Lung (tissue), 12 donors: ENCODE results near the gene BRCC3. TPM values are rescaled to one million over a fixed set of nuclear protein-coding genes. Genes with fewer than 3 reads are reported as not detected.
A peak's percentile ranks its signal among the peaks of the same experiment; 100 is the strongest.

Source experiments
- ATAC-seq: fragments of 200-7000 bp; cut with Tn5 transposase; one replicate; pipeline ENCODE4 v1.9.1; 2020; ENCODE audit warnings: moderate number of reproducible peaks; ENCODE audit not compliant: insufficient read depth, low FRiP score
- DNase-seq, 3 donors: peaks; one replicate each; pipeline ENCODE4 v3.0.0-alpha.2; 2013 to 2017
- H3K27ac ChIP-seq, 2 donors: one replicate each; pipeline ENCODE4 v1.5.1; 2013; ENCODE audit warnings: mild to moderate bottlenecking in 2 of 2, moderate library complexity in 2 of 2, control low read depth in 1 of 2, inconsistent platforms in 1 of 2, low read depth in 1 of 2, low read length in 1 of 2
- H3K27me3 ChIP-seq, 3 donors: one replicate each; pipeline ENCODE4 v1.5.1; 2013; ENCODE audit warnings: low read length in 2 of 3; ENCODE audit not compliant: control insufficient read depth in 3 of 3, insufficient read depth in 3 of 3
- H3K36me3 ChIP-seq, 4 donors: one replicate each; pipeline ENCODE4 v1.5.1; 2013; ENCODE audit warnings: low read length in 4 of 4, mild to moderate bottlenecking in 1 of 4, moderate library complexity in 1 of 4; ENCODE audit not compliant: control insufficient read depth in 4 of 4, insufficient read depth in 4 of 4
- H3K4me1 ChIP-seq, 5 donors: one replicate each; pipeline ENCODE4 v1.5.1; 2013; ENCODE audit warnings: low read length in 5 of 5, mild to moderate bottlenecking in 2 of 5, moderate library complexity in 1 of 5; ENCODE audit not compliant: control insufficient read depth in 5 of 5, insufficient read depth in 5 of 5
- H3K4me3 ChIP-seq: one replicate; pipeline ENCODE4 v1.5.1; 2013; ENCODE audit warnings: mild to moderate bottlenecking, control low read depth, moderate library complexity
- H3K9ac ChIP-seq, 2 donors: one replicate each; pipeline ENCODE4 v1.5.1; 2013; ENCODE audit warnings: low read length in 2 of 2, control low read depth in 1 of 2; ENCODE audit not compliant: insufficient read depth in 1 of 2
- H3K9me3 ChIP-seq, 4 donors: one replicate each; pipeline ENCODE4 v1.5.1; 2013; ENCODE audit warnings: low read length in 3 of 4, mild to moderate bottlenecking in 1 of 4, moderate library complexity in 1 of 4; ENCODE audit not compliant: control insufficient read depth in 4 of 4, insufficient read depth in 3 of 4
- WGBS, 2 donors: extraction: QIAGEN DNeasy Blood & Tissue Kit; methylation state at CpG; one replicate each; pipeline ENCODE4 v1.1.7; 2013; 5-methylcytosine and 5-hydroxymethylcytosine counted together
- polyA plus RNA-seq, 2 donors: library from polyadenylated mRNA; stranded (reverse); fragments of 200-250 nt; gene quantifications; one replicate each; pipeline ENCODE4 v1.2.1, GENCODE V29; 2013
- total RNA-seq, 2 donors: library from RNA; depleted of rRNA in 1 of 2; stranded (reverse); fragments of >200 nt in 1 of 2; gene quantifications; one replicate each; pipeline ENCODE4 v1.2.1, GENCODE V29; 2014 to 2021
- TF ChIP-seq, protein P1 (sequence below): IDR thresholded peaks from 2 replicates; pipeline ENCODE4 v1.5.1; 2012; ENCODE audit warnings: mild to moderate bottlenecking; ENCODE audit errors: control extremely low read depth, extremely low read depth
- donor health status: control.
- donor health status: control.
- donor health status: Bipolar disorder and iron deficiency.
- donor health status: healthy.
- donor health status: DM: yes; HTN: yes; CAD: no.

The BRCC3 gene
- total and polyA plus RNA-seq, 4 donors, result 7.9 to 17.9 (median 13.4) TPM

DNA sequence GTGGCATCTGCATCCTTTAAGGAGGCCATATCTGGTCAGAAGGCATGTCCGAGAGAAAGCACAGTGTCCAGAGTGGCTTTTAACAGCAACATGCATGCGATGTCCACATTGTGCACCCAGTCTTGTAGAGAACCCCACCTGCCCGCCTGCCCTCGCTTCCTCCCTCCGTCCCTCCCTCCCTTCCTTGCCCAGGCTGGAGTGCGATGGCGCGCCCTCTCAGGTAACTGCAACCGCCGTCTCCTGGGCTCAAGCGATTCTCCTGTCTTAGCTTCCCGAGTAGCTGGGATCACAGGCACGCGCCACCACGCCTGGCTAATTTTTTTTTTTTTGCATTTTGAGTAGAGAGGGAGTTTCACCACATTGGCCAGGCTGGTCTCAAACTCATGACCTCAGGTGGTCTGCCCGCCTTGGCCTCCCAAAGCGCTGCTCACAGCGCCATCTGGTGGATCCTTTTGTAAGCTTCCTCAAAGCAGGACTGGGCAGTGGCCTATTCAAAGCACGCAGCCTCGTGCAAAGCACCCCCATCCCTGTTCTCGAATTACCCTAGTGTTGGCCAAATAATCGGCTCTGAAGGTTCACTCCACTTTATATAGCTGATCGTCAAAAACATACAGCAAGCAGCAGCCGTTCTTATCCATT, 15.0 kb downstream of the BRCC3 start:
- Histone ChIP-seq H3K36me3 (peaks cover 0 to 4% (median 0%) of the 10 kb centered on the region in 4 donors), H3K27me3 (no peaks in the 10 kb centered on the region), H3K9ac (no peak overlapping the region), H3K27ac (no peak overlapping the region), H3K4me1 (no peaks in the 10 kb centered on the region), H3K4me3 (no peak overlapping the region), H3K9me3 (no peaks in the 10 kb centered on the region)
- 77 to 91% methylated on average over 23 to 24 of the region's 24 CpGs for WGBS, 2 donors
- peak; percentile 11 to 21 (median 13) for DNase-seq
- ATAC-seq, result no peak
- TF ChIP-seq, protein P1, sequence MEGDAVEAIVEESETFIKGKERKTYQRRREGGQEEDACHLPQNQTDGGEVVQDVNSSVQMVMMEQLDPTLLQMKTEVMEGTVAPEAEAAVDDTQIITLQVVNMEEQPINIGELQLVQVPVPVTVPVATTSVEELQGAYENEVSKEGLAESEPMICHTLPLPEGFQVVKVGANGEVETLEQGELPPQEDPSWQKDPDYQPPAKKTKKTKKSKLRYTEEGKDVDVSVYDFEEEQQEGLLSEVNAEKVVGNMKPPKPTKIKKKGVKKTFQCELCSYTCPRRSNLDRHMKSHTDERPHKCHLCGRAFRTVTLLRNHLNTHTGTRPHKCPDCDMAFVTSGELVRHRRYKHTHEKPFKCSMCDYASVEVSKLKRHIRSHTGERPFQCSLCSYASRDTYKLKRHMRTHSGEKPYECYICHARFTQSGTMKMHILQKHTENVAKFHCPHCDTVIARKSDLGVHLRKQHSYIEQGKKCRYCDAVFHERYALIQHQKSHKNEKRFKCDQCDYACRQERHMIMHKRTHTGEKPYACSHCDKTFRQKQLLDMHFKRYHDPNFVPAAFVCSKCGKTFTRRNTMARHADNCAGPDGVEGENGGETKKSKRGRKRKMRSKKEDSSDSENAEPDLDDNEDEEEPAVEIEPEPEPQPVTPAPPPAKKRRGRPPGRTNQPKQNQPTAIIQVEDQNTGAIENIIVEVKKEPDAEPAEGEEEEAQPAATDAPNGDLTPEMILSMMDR, result no peak

DNA sequence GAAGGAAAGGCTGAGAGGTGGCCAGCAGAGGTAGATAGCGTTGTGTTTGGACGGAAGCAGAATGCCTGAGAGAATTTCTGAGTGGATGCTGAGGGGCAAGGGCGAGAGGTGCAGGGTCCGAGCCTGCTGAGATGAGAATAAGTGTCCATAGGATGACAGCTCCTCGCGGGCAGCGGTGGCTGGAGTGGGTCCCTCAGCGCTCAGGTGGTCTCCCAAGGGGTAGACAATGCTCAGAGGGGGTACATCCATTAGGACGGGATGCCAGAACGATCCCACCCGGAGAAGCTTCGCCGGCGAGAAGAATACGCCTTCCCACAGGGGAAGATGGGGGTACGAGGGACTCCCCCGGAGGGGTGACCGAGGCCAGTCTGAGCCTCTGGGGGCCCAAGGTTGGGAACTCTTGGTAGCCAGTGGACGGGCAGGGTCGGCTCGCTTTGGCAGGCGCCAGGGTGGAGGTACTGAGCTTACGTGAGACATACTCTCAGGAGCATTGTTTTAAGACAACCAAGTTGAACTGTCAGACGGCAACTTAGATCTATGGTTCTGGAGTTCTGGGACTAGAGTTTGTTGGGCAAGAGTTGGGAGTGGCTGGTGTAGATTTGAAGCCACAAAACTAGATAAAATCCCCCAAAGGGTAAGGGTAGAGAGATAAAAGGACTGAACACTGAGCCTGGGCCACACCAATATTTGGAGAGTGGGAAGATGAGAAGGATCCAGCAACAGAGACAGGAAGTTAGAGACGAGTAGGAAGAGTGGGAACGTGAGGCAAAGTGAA, 15.8 kb downstream of the BRCC3 start:
- Histone ChIP-seq H3K27ac (no peak overlapping the region), H3K9me3 (no peaks in the 10 kb centered on the region), H3K36me3 (peaks cover 0 to 4% (median 0%) of the 10 kb centered on the region in 4 donors), H3K4me1 (no peaks in the 10 kb centered on the region), H3K4me3 (no peak overlapping the region), H3K9ac (no peak overlapping the region), H3K27me3 (no peaks in the 10 kb centered on the region)
- 88 to 95% methylated on average over 14 to 26 of the region's 26 CpGs for WGBS, 2 donors
- TF ChIP-seq, protein P1, result no peak
- no peak for ATAC-seq
- DNase-seq, result no peak

DNA sequence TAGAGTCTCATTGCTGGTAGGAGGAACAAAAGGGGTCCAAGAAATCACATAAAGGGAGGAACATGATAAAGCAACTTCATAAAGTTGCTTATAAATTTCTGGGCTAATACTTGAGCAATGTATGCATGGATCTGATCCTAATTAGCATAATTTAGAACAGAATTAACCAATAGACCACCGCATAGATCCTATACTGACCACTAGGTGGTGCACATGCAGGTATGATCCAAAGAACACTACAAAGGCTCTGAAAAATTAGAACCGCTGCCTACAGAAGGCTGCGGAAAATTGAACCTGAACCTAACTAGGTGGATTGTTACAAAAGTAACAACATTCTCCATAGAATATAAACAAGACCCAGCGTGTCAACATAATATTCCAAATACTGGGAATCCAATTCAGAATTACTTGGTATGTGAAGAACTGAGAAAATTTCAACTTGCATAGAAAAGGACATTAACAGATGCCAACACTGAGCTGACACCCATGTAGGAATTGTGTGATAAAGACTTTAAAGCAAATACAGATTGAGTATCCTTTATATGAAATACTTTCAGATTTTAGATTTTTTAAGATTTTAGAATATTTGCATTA, 23.3 kb downstream of the BRCC3 start:
- peaks cover 0 to 6% (median 3%) of the 10 kb centered on the region in 4 donors for H3K36me3 ChIP-seq
- TF ChIP-seq, protein P1, result peak; percentile 22
- ATAC-seq (no peak), DNase-seq (peak in 2 of 3 donors; percentile 40 to 44)
- H3K27ac ChIP-seq, result no peak overlapping the region
- no peaks in the 10 kb centered on the region for H3K4me1 ChIP-seq
- no peak overlapping the region for H3K9ac ChIP-seq
- H3K4me3 ChIP-seq, result no peak overlapping the region
- no peaks in the 10 kb centered on the region for H3K9me3 ChIP-seq
- no peaks in the 10 kb centered on the region for H3K27me3 ChIP-seq
- WGBS, 2 donors, result 41 to 49% methylated on average over 4 of the region's 4 CpGs
